HG02571 (cell line): ENCODE data around the gene DNAJC6.
"Not testable (repeated sequence)": the region's sequence is repeated elsewhere in the genome, so short reads cannot be mapped to it uniquely, and the experiment has no call there.

Source experiments
- ATAC-seq: cut with Tn5 transposase; IDR thresholded peaks from one replicate; pipeline ENCODE4 v1.9.1; 2021; ENCODE audit warnings: mild to moderate bottlenecking, moderate library complexity; ENCODE audit not compliant: unreplicated experiment

DNAJC6 gene

DNA sequence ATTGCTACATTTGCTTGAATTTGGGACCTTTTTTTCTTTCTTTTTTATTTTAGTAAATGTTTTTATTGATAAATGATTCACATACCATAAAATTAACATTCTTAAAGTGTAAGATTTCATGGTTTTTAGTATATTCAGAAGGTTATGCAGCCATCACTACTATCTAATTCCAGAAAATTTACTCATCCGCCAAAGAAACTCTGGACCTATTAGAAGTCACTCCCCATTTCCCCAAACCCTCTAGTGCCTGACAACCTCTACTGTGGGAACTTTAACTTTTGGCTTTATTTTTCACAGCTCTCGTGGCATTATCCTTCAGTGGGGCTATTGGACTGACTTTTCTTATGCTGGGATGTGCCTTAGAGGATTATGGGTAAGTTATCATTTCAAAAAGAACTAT is 115.7 kb downstream of the DNAJC6 start:
- ATAC-seq = no peak

DNA sequence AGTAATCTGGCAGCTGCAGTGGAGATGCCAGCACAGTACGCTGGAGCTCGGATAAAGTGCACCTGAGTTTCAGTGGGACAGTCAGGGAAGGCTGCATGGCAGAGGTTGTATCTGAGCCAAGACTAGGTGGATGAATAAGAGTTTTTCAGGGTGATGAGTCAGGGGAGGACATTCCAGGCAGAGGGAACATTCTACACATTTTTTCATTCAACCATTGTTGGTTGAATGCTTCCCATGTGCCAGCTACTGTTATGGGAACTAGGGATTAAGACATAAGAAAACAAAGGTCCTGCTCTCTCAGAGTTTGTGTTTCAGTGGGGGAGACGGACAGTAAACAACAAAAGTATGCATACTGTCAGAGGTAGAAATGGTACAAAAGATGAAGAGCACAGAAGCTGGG is 116.4 kb downstream of the DNAJC6 start:
- no peak for ATAC-seq

GRCh38 chr1:65429078-65429477 is 119.7 kb downstream of the DNAJC6 start:
- ATAC-seq = no peak

DNA sequence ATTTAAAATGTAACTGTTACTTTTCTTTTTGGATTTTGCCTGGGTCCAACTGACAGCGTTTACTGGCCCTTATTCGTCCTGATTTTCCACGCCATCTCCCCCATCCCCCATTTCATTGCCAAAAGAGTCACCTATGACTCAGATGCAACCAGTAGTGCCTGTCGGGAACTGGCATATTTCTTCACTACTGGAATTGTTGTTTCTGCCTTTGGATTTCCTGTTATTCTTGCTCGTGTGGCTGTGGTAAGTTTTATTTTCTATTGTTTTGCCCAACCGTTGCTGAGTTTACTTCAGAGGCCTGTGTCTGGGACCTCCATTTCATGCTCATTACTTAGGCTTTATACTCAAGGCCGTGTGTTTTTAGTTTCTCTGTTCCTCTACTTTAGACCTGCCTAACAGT is 120.5 kb downstream of the DNAJC6 start:
- no peak for ATAC-seq

- ATAC-seq = no peak
Observed at GRCh38 chr1:65431111-65431705, 121.9 kb downstream of the DNAJC6 start.

- no peak for ATAC-seq
Observed at GRCh38 chr1:65432918-65433317, 123.6 kb downstream of the DNAJC6 start.

DNA sequence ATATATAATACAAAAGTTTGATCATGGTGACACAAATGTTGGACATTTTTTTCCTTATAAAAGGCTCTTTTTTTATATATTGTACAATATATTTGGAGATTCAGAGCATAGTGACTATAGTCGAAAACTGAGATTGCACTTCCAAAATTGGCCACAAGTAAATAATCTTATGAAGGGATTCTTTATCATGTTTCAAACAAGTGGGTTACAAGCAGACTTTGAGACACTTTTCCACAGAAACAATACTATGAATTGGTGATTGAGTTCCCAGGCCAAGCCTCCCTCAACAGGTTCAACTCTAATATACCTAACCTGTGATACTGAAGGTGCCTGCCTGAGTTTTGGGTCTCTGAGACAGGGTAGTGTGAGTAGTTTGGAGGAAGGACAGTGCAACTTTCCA is 124.9 kb downstream of the DNAJC6 start:
- ATAC-seq = no peak

DNA sequence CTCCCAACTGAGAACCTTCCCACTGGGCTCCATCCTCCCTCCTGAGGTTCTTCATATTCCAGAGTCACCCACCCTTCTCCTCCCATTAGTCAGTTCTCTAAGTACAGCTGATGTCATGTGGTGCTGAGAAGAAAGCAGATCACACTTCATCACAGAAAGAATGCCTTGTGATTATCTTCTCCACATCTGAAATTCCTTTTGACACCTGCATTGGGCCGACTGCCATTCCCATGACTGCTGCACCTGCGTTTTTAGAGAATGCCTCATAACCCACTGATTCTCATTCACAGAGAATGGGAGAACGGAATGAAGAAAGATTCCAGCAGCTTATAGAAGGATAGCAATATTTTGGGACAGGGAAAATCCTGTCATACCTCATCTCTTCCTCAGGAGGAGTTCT is 125.4 kb downstream of the DNAJC6 start:
- no peak for ATAC-seq

GRCh38 chr1:65435987-65436386 is 126.6 kb downstream of the DNAJC6 start:
- no peak for ATAC-seq

- ATAC-seq = no peak
Observed at GRCh38 chr1:65437616-65438015, 128.3 kb downstream of the DNAJC6 start.

GRCh38 chr1:65440322-65440900 is 131.1 kb downstream of the DNAJC6 start:
- no peak for ATAC-seq

GRCh38 chr1:65440915-65441314 is 131.6 kb downstream of the DNAJC6 start:
- ATAC-seq = no peak

DNA sequence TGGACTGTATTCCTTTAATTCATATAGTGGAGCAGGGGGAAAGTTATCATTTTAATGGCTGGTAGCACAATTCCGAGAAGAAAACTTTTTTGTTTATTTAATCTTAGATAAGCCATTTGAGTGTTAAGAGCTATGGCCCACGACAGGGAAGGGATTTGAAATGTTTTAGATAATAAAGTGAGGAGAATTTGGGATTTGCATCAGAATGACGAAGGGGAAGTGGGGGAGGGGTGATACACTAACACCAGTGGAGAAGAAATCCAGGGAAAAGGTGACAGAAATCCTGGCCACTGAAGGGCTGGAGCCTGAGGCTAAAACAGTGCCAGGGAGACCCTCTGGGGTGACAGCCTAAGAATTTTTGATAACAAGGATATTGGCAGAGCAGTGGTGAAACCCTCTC is 132.1 kb downstream of the DNAJC6 start:
- no peak for ATAC-seq

DNA sequence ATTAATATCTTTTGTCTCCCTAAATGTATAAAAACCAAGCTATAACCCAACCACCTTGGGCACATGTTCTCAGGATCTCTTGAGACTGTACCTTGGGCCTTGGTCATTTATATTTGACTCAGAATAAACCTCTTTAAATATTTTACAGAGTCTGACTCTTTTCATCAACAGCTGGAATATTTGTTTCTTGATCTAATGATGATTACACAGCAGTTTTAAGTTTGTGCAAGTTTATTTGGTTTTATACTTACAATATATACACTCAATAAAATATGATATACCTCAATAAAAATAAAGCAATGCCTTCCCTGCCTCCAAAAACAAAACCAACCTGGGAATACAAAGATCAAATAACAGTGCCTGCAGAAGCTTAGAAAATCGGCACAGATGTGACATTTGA is 133.1 kb downstream of the DNAJC6 start:
- no peak for ATAC-seq

GRCh38 chr1:65443647-65444046 is 134.3 kb downstream of the DNAJC6 start:
- no peak for ATAC-seq

DNA sequence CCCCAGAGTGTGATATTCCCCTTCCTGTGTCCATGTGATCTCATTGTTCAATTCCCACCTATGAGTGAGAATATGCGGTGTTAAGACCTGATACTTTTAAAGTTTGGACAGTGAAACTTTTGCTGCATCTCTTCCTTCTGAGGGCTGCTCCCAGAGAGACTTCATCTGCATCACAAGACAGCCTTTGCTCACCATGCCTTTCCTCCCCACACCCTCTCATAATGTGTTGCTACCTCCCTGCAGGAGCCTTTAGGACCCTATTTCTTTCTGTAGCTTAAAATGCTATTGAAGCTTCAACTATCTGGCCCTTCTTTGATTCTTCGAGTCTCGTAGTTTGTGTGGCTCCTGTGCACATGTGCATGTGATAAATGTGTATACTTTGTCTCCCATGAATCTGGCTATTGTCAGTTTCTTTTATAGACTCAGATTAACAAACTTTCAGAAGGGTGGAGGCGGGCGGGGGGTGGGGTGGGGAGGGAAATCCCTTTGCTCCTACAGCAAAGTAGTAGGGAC is 134.8 kb downstream of the DNAJC6 start:
- ATAC-seq = no peak

DNA sequence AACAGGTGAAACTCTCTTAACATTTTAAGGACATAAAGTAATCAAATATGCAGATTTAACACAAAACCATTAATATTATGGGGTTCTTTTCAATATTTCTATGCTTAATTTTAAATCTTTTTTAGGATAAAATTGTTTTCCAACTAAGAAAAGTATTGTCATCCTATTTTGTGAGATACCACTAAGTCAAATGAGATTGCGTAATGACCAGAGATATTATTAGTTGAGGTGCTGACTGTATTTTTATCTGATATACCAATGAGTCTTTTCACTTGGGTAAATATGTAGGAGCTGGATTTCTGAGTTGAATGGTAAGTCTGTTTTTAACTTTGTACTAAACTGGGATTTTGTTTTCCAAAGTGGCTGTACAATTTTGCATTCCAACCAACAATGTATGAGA is 136.5 kb downstream of the DNAJC6 start:
- no peak for ATAC-seq

DNA sequence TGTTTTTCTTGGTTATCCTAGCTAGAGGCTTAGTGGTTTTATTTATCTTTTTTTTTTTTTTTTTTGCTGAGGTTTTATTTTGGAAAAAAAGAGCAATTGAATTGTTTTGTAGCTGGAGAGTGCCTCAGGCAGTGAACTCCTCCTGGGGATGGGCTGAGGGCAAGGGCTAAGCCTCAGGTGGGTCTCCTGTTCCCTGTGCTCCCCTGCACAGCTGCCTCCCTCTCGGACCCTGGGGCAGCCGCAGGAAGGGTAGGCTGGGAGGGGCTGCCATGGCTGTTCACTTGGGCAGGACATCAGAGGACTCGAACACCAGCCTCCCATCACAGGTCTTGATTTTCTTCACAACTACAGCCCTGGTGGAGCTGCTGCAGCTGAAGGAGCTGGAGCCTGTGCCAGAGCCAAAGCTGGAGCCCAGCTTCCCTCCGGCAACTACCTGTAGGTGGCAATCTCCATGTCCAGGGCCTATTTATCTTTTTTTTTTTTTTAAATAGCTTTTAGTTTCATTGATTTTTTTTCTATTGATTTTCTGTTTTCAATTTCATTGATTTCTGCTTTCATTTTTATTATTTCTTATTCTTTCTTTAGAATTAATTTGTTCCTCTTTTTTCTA is 140.0 kb downstream of the DNAJC6 start:
- ATAC-seq = no peak

DNA sequence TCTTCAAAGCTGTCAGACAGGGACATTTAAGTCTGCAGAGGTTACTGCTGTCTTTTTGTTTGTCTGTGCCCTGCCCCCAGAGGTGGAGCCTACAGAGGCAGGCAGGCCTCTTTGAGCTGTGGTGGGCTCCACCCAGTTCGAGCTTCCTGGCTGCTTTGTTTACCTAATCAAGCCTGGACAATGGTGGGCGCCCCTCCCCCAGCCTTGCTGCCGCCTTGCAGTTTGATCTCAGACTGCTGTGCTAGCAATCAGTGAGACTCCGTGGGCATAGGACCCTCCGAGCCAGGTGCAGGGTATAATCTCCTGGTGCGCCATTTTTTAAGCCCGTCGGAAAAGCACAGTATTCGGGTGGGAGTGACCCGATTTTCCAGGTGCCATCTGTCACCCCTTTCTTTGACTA is 146.3 kb downstream of the DNAJC6 start:
- not testable (repeated sequence) for ATAC-seq

DNA sequence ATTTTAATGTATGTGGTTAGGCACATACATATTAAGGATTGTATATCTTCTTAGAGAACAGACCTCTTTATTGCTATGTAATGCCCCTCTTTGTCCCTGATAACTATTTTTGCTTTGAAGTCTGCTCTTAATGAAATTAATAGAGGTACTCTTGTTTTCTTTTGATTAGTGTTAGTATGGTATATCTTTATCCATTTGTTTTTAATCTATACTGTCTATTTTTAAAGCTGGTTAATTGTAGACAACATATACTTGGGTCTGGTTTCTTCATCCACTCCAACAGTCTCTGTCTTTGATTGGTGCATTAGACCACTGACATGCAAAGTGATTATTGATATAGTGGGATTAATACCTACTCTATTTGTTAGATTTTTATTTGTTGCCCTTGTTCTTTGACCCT is 147.1 kb downstream of the DNAJC6 start:
- no peak for ATAC-seq

GRCh38 chr1:65457868-65458267 is 148.5 kb downstream of the DNAJC6 start:
- ATAC-seq = no peak

GRCh38 chr1:65458730-65459396 is 149.5 kb downstream of the DNAJC6 start:
- no peak for ATAC-seq
